WTC11 (cell line): ENCODE results near the gene SPAG5.

Source experiments
- MYBL2 ChIP-seq: sonication (generic); formaldehyde crosslinking; IDR thresholded peaks from 2 replicates; pipeline ENCODE4 v1.8.1; 2023; ENCODE audit warnings: mild to moderate bottlenecking, moderate library complexity, missing genetic modification reagents
- ZBTB21 ChIP-seq: sonication (generic); formaldehyde crosslinking; IDR thresholded peaks from 2 replicates; pipeline ENCODE4 v1.8.1; 2023; ENCODE audit warnings: mild to moderate bottlenecking, missing genetic modification reagents, borderline replicate concordance
- TF ChIP-seq, protein P1 (sequence below): sonication (generic); formaldehyde crosslinking; IDR thresholded peaks from 2 replicates; pipeline ENCODE4 v1.8.1; 2022; ENCODE audit warnings: low read depth, mild to moderate bottlenecking, moderate library complexity, missing genetic modification reagents, borderline replicate concordance
- TF ChIP-seq, protein P2 (sequence below): fragments of 200-600 bp; IDR thresholded peaks from 2 replicates; pipeline ENCODE4 v1.8.0; 2022; ENCODE audit warnings: antibody characterized with exemption

- no peak for TF ChIP-seq MYBL2 (CRISPR knock-in tag)
- TF ChIP-seq, protein P1, sequence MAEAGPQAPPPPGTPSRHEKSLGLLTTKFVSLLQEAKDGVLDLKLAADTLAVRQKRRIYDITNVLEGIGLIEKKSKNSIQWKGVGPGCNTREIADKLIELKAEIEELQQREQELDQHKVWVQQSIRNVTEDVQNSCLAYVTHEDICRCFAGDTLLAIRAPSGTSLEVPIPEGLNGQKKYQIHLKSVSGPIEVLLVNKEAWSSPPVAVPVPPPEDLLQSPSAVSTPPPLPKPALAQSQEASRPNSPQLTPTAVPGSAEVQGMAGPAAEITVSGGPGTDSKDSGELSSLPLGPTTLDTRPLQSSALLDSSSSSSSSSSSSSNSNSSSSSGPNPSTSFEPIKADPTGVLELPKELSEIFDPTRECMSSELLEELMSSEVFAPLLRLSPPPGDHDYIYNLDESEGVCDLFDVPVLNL, result no peak
- TF ChIP-seq, protein P2, sequence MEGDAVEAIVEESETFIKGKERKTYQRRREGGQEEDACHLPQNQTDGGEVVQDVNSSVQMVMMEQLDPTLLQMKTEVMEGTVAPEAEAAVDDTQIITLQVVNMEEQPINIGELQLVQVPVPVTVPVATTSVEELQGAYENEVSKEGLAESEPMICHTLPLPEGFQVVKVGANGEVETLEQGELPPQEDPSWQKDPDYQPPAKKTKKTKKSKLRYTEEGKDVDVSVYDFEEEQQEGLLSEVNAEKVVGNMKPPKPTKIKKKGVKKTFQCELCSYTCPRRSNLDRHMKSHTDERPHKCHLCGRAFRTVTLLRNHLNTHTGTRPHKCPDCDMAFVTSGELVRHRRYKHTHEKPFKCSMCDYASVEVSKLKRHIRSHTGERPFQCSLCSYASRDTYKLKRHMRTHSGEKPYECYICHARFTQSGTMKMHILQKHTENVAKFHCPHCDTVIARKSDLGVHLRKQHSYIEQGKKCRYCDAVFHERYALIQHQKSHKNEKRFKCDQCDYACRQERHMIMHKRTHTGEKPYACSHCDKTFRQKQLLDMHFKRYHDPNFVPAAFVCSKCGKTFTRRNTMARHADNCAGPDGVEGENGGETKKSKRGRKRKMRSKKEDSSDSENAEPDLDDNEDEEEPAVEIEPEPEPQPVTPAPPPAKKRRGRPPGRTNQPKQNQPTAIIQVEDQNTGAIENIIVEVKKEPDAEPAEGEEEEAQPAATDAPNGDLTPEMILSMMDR, result no peak
- TF ChIP-seq ZBTB21 (CRISPR knock-in tag), result no peak
These were observed 1.0 kb downstream of the SPAG5 start for GRCh38 chr17:28597606-28598383.
